Measurements from ENCODE around the gene TRIO.

DNA sequence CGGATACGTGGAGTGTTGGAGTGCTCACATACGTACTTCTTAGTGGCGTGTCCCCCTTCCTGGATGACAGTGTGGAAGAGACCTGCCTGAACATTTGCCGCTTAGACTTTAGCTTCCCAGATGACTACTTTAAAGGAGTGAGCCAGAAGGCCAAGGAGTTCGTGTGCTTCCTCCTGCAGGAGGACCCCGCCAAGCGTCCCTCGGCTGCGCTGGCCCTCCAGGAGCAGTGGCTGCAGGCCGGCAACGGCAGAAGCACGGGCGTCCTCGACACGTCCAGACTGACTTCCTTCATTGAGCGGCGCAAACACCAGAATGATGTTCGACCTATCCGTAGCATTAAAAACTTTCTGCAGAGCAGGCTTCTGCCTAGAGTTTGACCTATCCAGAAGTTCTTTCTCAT lies 364.9 kb downstream of the TRIO start:
- TF ChIP-seq, protein P1, sequence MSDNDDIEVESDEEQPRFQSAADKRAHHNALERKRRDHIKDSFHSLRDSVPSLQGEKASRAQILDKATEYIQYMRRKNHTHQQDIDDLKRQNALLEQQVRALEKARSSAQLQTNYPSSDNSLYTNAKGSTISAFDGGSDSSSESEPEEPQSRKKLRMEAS (IDR thresholded peaks at IDR 0.05; ENCODE audit: low read depth) = no peak
- TF ChIP-seq, protein P2, sequence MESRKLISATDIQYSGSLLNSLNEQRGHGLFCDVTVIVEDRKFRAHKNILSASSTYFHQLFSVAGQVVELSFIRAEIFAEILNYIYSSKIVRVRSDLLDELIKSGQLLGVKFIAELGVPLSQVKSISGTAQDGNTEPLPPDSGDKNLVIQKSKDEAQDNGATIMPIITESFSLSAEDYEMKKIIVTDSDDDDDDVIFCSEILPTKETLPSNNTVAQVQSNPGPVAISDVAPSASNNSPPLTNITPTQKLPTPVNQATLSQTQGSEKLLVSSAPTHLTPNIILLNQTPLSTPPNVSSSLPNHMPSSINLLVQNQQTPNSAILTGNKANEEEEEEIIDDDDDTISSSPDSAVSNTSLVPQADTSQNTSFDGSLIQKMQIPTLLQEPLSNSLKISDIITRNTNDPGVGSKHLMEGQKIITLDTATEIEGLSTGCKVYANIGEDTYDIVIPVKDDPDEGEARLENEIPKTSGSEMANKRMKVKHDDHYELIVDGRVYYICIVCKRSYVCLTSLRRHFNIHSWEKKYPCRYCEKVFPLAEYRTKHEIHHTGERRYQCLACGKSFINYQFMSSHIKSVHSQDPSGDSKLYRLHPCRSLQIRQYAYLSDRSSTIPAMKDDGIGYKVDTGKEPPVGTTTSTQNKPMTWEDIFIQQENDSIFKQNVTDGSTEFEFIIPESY (IDR thresholded peaks at IDR 0.05; ENCODE audit: borderline replicate concordance, low read depth) = no peak
- TF ChIP-seq, protein P3, sequence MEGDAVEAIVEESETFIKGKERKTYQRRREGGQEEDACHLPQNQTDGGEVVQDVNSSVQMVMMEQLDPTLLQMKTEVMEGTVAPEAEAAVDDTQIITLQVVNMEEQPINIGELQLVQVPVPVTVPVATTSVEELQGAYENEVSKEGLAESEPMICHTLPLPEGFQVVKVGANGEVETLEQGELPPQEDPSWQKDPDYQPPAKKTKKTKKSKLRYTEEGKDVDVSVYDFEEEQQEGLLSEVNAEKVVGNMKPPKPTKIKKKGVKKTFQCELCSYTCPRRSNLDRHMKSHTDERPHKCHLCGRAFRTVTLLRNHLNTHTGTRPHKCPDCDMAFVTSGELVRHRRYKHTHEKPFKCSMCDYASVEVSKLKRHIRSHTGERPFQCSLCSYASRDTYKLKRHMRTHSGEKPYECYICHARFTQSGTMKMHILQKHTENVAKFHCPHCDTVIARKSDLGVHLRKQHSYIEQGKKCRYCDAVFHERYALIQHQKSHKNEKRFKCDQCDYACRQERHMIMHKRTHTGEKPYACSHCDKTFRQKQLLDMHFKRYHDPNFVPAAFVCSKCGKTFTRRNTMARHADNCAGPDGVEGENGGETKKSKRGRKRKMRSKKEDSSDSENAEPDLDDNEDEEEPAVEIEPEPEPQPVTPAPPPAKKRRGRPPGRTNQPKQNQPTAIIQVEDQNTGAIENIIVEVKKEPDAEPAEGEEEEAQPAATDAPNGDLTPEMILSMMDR (IDR thresholded peaks at IDR 0.05) = no peak
- TF ChIP-seq, protein P4, sequence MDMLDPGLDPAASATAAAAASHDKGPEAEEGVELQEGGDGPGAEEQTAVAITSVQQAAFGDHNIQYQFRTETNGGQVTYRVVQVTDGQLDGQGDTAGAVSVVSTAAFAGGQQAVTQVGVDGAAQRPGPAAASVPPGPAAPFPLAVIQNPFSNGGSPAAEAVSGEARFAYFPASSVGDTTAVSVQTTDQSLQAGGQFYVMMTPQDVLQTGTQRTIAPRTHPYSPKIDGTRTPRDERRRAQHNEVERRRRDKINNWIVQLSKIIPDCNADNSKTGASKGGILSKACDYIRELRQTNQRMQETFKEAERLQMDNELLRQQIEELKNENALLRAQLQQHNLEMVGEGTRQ (IDR thresholded peaks at IDR 0.05; ENCODE audit: borderline replicate concordance, low read depth, low read length) = no peak
- TF ChIP-seq CHD2 (IDR thresholded peaks at IDR 0.05; ENCODE audit: low read length, partially characterized antibody) (no peak), FOXM1 (IDR thresholded peaks at IDR 0.05; ENCODE audit: low read depth) (no peak), RFX5 (IDR thresholded peaks at IDR 0.05; ENCODE audit: low read length) (no peak), FOSL2 (IDR thresholded peaks at IDR 0.05; ENCODE audit: borderline replicate concordance, low read depth) (no peak), RAD21 (IDR thresholded peaks at IDR 0.05; ENCODE audit: low read length) (no peak)
- TF ChIP-seq, protein P5, sequence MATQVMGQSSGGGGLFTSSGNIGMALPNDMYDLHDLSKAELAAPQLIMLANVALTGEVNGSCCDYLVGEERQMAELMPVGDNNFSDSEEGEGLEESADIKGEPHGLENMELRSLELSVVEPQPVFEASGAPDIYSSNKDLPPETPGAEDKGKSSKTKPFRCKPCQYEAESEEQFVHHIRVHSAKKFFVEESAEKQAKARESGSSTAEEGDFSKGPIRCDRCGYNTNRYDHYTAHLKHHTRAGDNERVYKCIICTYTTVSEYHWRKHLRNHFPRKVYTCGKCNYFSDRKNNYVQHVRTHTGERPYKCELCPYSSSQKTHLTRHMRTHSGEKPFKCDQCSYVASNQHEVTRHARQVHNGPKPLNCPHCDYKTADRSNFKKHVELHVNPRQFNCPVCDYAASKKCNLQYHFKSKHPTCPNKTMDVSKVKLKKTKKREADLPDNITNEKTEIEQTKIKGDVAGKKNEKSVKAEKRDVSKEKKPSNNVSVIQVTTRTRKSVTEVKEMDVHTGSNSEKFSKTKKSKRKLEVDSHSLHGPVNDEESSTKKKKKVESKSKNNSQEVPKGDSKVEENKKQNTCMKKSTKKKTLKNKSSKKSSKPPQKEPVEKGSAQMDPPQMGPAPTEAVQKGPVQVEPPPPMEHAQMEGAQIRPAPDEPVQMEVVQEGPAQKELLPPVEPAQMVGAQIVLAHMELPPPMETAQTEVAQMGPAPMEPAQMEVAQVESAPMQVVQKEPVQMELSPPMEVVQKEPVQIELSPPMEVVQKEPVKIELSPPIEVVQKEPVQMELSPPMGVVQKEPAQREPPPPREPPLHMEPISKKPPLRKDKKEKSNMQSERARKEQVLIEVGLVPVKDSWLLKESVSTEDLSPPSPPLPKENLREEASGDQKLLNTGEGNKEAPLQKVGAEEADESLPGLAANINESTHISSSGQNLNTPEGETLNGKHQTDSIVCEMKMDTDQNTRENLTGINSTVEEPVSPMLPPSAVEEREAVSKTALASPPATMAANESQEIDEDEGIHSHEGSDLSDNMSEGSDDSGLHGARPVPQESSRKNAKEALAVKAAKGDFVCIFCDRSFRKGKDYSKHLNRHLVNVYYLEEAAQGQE (IDR thresholded peaks at IDR 0.05; ENCODE audit: low read depth, low read length) = no peak
